GM21528 (cell line): ENCODE data around the gene TAGAP.
A peak's percentile ranks its signal among the peaks of the same experiment; 100 is the strongest.
"Not testable (repeated sequence)": the region's sequence is repeated elsewhere in the genome, so short reads cannot be mapped to it uniquely, and the experiment has no call there.

ENCODE experiments used
- ATAC-seq: cut with Tn5 transposase; IDR thresholded peaks from one replicate; pipeline ENCODE4 v1.9.1; 2021; ENCODE audit warnings: mild to moderate bottlenecking, moderate library complexity; ENCODE audit not compliant: unreplicated experiment, low FRiP score

Gene TAGAP

GRCh38 chr6:159047891-159048685, 3.3 kb upstream of the TAGAP start:
- ATAC-seq, result no peak

DNA sequence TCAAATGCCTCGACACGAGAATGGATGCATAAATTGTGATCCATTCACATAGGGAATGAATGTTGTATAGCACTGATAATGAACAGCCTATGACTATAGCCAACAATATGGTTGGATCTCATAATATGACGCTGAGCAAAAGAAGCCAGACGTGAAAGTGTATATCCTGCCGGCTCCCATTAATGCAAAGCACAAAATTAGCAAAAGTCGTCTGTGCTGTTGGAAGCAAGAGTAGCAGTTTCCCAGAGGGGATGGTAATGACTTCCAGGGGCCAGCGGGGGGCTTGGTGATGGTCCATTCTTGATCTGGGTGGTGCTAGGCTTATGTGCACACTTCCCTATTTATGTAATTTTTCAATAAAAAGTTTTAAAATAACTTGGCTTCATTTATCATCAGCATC, 1.0 kb upstream of the TAGAP start:
- no peak for ATAC-seq

- ATAC-seq, result no peak
Observed at GRCh38 chr6:159043947-159044346, 844 bp downstream of the TAGAP start.

DNA sequence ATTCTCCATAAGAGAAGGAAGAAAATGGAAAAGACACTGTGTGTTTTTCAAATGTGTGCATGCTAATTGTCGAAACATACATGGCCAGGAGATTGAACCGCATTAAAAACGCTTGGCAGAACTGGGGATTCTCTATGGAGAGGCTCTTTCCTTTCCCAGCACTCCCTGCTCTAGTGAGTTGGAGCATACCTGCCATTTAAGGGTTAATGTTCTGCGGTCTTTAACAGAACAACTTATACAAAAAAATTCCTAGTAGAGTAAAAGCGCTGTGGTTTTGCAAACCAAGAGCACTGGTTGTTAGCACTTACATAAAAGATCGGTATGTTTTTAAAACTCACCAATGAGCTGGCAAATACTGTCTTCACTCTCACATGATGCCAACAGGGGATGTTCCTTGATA, 1.5 kb downstream of the TAGAP start:
- ATAC-seq, result no peak

DNA sequence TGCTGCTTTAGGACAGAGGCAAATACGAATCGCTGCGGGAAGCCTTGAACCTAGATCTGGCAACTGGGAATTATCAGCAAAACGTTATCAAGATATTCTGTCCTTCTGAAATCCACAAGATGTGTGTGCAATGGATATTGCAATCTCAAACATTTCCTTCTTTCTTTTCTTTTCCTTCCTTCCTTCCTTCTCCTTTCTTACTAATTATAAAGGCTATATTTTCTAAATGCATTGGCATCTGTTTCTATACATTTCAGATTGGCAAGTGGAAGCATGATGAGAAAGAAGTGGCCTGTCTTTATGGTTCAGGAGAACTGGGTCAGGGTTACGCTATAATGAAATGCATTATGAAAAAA, 2.0 kb downstream of the TAGAP start:
- ATAC-seq, result no peak

GRCh38 chr6:159042003-159042825, 2.6 kb downstream of the TAGAP start:
- peak; percentile 48 for ATAC-seq

DNA sequence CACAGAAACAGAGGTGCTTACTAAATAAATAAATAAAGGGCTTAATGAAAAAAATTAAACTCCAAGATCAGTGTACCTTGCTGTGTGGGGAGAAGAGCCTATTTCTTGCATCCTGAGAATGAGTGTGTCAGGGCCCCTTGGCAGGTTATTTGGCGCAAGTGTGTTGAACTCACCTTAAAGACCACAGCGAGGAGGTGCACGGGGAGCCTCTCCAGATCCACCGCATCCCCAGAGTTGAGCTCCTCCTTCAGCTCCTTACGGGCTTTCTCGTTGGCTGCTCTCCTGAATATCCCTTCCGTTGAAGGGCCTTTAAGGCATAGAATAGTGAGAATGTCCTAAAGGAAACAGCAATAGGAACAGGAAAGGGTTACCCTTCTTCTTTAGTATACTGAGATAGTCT, 3.6 kb downstream of the TAGAP start:
- ATAC-seq, result no peak

DNA sequence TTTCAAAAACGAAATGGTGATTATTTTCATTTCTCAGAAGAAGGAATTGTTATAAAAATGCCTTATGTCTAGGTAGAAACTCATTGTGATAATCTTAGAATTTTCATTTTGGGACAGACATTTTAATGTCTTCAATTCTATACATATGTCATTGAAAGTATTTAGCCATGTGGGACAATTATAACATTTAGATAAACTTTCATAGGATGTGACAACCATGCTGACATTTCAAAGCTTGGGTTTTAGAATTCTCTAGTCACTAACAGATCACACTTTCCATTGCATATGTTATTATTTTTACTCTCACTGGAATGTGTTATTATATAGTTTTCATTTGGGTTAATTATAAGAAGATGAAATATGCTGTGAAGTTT, 4.9 kb downstream of the TAGAP start:
- no peak for ATAC-seq

- ATAC-seq, result peak; percentile 81
Observed at GRCh38 chr6:159038914-159039884, 5.6 kb downstream of the TAGAP start.

- not testable (repeated sequence) for ATAC-seq
Observed at GRCh38 chr6:159038318-159038717, 6.5 kb downstream of the TAGAP start.

- no peak for ATAC-seq
Observed at GRCh38 chr6:159037756-159038290, 7.0 kb downstream of the TAGAP start.

- ATAC-seq, result no peak
Observed at GRCh38 chr6:159036673-159037072, 8.1 kb downstream of the TAGAP start.

DNA sequence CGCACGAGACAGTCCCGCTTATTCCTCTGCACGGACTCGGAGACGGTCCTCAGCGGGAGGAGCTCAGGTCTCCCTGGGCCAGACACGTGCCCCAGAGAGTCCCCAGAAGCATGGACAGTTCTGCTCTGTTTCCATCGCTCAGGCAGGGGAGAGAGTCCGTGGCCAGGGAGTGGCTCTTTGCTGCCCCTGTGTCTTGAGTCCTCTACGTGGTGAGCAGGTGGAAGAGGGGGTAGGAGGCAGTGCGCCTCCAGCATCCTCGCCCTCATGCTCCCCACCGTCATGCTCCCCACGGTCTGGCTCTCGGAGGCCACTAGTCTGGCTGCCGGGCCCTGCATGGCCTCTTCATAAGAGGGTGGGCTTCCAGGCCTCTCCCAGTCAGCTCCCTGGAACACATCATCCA, 8.9 kb downstream of the TAGAP start:
- ATAC-seq, result no peak

DNA sequence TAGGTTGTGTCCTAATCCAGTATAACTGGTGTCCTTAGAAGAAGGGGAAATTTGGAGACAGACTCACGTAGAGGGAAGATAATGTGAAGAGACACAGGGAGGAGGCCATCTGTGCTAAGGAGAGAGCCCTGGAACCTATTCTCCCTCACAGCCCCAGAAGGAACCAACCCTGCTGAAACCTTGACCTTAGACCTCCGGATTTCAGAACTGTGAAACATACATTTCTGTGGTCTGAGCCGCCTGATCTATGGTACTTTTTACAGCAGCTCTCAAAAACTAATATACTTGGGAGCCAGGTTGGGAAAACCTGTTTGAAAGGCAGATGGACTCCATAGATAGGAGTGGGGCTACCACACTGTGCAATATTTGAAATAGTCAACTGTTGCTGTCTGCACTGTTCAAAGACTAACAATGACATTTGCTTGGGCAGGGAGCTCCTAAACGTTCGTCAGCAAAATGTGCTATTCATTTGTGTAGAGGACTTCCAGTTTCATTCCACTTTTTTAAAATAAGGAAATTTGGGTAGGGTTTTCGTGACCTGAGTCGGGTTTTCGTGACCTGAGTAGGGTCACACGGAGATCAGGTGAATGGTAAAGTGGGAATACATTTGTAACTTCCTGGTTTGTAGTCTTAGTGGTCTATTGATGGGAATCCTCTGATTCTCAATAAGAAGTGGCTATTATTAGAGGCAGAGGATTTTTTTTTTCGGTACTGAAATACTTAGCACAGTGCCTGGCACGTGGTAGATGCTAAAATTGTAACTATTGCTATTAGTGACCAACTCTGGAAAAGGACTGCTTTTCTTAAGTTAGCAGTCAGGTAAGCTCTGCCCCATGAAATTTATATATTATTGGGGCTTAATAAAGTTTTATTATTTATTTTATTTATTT, 11.4 kb downstream of the TAGAP start:
- no peak for ATAC-seq

DNA sequence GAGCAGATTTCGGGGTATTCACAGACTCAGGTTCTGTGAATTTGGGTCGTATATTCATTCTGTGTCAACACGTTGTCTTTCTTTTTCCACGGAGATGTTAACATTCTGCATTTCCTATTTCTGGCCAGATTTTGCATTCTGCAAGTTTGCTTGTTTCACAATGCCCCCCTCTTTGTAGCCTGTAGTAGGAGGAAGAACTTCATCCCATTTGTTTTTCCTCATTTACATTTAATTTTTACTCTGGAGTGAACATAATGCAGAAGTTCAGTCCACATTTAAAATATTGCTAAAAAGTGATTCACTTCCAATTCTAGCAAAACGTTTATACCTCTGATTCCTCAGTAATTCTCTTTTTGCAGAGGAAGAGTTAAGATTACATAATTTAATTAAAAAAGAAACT, 12.9 kb downstream of the TAGAP start:
- ATAC-seq, result no peak

- ATAC-seq, result no peak
Observed at GRCh38 chr6:159030168-159030567, 14.6 kb downstream of the TAGAP start.

DNA sequence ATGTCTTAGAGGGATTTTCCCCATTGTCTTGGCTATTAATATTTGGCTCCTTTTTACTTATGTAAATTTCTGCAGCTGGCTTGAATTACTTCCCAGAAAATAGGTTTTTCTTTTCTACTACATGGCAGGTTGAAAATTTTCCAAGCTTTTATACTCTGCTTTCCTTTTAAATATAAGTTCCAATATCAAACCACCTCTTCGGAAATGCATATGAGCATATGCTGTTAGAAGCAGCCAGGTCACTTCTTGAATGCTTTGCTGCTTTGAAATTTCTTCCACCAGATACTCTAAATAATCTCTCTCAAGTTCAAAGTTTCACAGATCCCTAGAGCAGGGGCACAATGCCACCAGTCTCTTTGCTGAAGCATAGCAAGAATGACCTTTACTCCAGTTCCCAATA, 19.6 kb downstream of the TAGAP start:
- ATAC-seq, result not testable (repeated sequence)

- ATAC-seq, result no peak
Observed at GRCh38 chr6:159023893-159024292, 20.9 kb downstream of the TAGAP start.

GRCh38 chr6:159020011-159020410, 24.8 kb downstream of the TAGAP start:
- ATAC-seq, result no peak
